ENCODE data around the gene TFAP2E. TPM values are rescaled to one million over a fixed set of nuclear protein-coding genes. Genes with fewer than 3 reads are reported as not detected.

TFAP2E gene
- total RNA-seq, 1 experiment from 2014 or later = 0.72 TPM

DNA sequence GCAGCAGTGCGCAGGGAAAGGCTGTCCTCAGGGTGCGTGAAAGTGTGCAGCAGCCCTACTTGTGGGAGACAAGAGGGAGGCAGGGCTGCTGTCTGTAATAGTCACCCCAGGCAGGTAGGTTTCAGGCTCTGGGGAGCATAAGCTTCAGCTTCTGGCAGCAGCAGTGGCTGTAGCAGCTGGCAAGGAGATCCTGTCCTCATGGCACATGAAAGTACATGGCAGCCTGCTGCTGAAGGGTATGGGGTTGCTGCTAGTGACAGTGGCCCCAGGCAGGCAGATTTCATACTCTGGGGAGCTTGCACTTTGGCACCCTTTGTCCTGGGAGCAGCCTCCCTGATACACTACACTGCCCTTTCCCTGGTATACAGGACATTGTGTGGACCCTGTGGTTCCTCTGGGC is 42.2 kb upstream of the TFAP2E start:
- Histone ChIP-seq H3K4me3 (no peak overlapping the region), H4K20me1 (ENCODE audit: insufficient read depth) (no peaks in the 10 kb centered on the region), H2AFZ (no peak overlapping the region), H3F3A (ENCODE audit: insufficient read depth, low read depth) (no peaks in the 10 kb centered on the region), H3K79me2 (ENCODE audit: low read depth) (0 out of 2 replicates have a peak, but pooled peaks cover 6% of the 10 kb centered on the region), H3K4me2 (no peak overlapping the region), H3K4me1 (replicated peaks; ENCODE audit: insufficient read depth) (no peaks in the 10 kb centered on the region), H3K27me3 (ENCODE audit: insufficient read depth, low read depth) (no peaks in the 10 kb centered on the region), H3K9me3 (ENCODE audit: insufficient read depth, low read depth) (peaks cover 33% of the 10 kb centered on the region; the same call in 1 of the 2 replicates), H3K36me3 (ENCODE audit: low read depth) (peaks cover 9% of the 10 kb centered on the region; the same call in 1 of the 2 replicates), H3K27ac (no peak overlapping the region), H3K9me2 (ENCODE audit: insufficient read depth) (no peaks in the 10 kb centered on the region)
- TF ChIP-seq, protein P1, sequence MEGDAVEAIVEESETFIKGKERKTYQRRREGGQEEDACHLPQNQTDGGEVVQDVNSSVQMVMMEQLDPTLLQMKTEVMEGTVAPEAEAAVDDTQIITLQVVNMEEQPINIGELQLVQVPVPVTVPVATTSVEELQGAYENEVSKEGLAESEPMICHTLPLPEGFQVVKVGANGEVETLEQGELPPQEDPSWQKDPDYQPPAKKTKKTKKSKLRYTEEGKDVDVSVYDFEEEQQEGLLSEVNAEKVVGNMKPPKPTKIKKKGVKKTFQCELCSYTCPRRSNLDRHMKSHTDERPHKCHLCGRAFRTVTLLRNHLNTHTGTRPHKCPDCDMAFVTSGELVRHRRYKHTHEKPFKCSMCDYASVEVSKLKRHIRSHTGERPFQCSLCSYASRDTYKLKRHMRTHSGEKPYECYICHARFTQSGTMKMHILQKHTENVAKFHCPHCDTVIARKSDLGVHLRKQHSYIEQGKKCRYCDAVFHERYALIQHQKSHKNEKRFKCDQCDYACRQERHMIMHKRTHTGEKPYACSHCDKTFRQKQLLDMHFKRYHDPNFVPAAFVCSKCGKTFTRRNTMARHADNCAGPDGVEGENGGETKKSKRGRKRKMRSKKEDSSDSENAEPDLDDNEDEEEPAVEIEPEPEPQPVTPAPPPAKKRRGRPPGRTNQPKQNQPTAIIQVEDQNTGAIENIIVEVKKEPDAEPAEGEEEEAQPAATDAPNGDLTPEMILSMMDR (conservative IDR thresholded peaks at IDR 0.05) = no peak
- no TSS peak for BruUV-seq (replicated peaks)
- intact Hi-C loops (cut with micrococcal nuclease; ENCODE audit: unreplicated experiment) = no loop called here
- no peak for DNase-seq
- ChIA-PET CTCF (no interaction called here), POLR2A (ENCODE audit: unreplicated experiment) (no interaction called here)

DNA sequence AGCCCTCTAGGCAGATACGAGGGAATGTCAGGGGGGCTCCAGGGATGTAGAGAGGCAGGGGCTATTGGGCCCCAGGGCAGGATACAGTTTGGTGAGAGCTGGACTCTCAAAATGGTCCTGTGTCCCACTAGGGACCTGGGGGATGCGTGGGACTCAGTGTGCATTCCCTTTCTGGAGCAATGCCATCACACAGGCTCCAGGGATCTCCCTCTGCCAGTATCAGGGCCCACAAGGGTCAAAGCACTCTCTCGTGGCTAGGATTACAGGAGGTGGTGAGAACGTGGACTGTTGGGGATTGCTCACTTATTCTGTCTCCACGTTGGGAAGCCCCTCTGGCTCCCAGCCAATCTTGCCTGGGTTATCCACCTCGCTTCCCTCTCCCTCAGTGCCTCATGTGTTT is 41.7 kb upstream of the TFAP2E start:
- Histone ChIP-seq H3K4me2 (no peak overlapping the region), H3K4me3 (no peak overlapping the region)
- no TSS peak for BruUV-seq (replicated peaks)

DNA sequence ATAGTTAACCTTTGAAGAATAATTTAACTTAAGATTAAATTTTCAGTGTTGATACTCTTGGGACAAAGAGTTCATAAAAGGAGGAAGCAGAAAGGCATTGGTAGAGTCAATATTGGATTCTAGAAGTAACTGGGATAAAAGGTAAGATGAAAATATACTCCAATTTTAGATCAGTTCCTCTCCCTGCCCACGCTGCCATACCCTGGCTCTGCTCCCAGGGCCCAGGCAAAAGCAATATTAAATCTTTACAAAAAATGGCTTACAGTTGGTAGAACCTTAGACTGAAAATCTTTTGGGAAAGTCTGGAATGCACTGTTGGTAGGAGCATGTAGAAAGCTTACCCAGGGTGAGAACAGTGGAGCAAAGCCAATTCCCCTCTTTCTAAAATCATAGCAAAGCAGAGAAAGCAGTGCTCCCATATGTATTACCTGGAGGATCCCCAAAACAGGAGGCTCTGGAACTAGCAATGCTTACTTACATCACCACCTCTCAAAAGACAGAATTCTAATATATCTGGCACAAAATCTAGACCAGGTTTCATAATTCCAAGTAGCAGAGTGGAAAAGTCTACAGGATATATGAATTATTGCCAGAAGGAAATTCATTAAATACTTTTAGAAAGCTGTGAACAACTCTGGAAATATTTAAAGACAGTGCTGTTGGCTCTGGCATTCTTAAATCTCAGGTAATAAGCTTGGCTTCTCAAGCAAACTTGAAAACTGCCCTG is 40.5 kb upstream of the TFAP2E start:
- no TSS peak for BruUV-seq (replicated peaks)
- intact Hi-C loops (cut with micrococcal nuclease; ENCODE audit: unreplicated experiment) = no loop called here
- no peaks in the 10 kb centered on the region for H3F3A ChIP-seq (ENCODE audit: insufficient read depth, low read depth)
- POLR2A ChIA-PET (ENCODE audit: unreplicated experiment) = interaction anchor here (0.7 kb wide), 1 partner anchor 26 kb away, joined by 3 read pairs; no protein-coding TSS in a partner anchor
- H3K27ac ChIP-seq = no peak overlapping the region
- no peak overlapping the region for H2AFZ ChIP-seq
- no peaks in the 10 kb centered on the region for H4K20me1 ChIP-seq (ENCODE audit: insufficient read depth)
- no peaks in the 10 kb centered on the region for H3K27me3 ChIP-seq (ENCODE audit: insufficient read depth, low read depth)
- peaks cover 9% of the 10 kb centered on the region; the same call in 1 of the 2 replicates for H3K36me3 ChIP-seq (ENCODE audit: low read depth)
- H3K9me3 ChIP-seq (ENCODE audit: insufficient read depth, low read depth) = peaks cover 24% of the 10 kb centered on the region; the same call in 1 of the 2 replicates
- no peaks in the 10 kb centered on the region for H3K4me1 ChIP-seq (replicated peaks; ENCODE audit: insufficient read depth)
- no peak overlapping the region for H3K4me2 ChIP-seq
- H3K4me3 ChIP-seq = no peak overlapping the region
- H3K9me2 ChIP-seq (ENCODE audit: insufficient read depth) = no peaks in the 10 kb centered on the region
- 0 out of 2 replicates have a peak, but pooled peaks cover 6% of the 10 kb centered on the region for H3K79me2 ChIP-seq (ENCODE audit: low read depth)
- TF ChIP-seq, protein P1 (conservative IDR thresholded peaks at IDR 0.05) = no peak
- no peak for TF ChIP-seq EZH2 (IDR thresholded peaks at IDR 0.05; ENCODE audit: low read depth)
- no peak for DNase-seq
- CTCF ChIA-PET = interaction anchor here (0.7 kb wide), 1 partner anchor 168 kb away, joined by 4 read pairs; no protein-coding TSS in a partner anchor

More for the DNA sequence above, 41.7 kb upstream of the TFAP2E start:
- Histone ChIP-seq H3K4me1 (replicated peaks; ENCODE audit: insufficient read depth) (no peaks in the 10 kb centered on the region), H3K9me2 (ENCODE audit: insufficient read depth) (no peaks in the 10 kb centered on the region), H3K27ac (no peak overlapping the region), H3K36me3 (ENCODE audit: low read depth) (peaks cover 9% of the 10 kb centered on the region; the same call in 1 of the 2 replicates), H3K9me3 (ENCODE audit: insufficient read depth, low read depth) (peaks cover 33% of the 10 kb centered on the region; the same call in 1 of the 2 replicates), H3F3A (ENCODE audit: insufficient read depth, low read depth) (no peaks in the 10 kb centered on the region), H2AFZ (no peak overlapping the region), H3K27me3 (ENCODE audit: insufficient read depth, low read depth) (no peaks in the 10 kb centered on the region), H4K20me1 (ENCODE audit: insufficient read depth) (no peaks in the 10 kb centered on the region), H3K79me2 (ENCODE audit: low read depth) (0 out of 2 replicates have a peak, but pooled peaks cover 6% of the 10 kb centered on the region)
- intact Hi-C loops (cut with micrococcal nuclease; ENCODE audit: unreplicated experiment) = no loop called here
- TF ChIP-seq, protein P1 (conservative IDR thresholded peaks at IDR 0.05) = no peak
- TF ChIP-seq EZH2 (IDR thresholded peaks at IDR 0.05; ENCODE audit: low read depth) = no peak
- POLR2A ChIA-PET (ENCODE audit: unreplicated experiment) = no interaction called here
- CTCF ChIA-PET = no interaction called here
- DNase-seq = no peak

Data from PC-9 (cell line).